ENCODE data around the gene TP53TG3C.
"Not testable (repeated sequence)": the region's sequence is repeated elsewhere in the genome, so short reads cannot be mapped to it uniquely, and the experiment has no call there.

Gene TP53TG3C, protein sequence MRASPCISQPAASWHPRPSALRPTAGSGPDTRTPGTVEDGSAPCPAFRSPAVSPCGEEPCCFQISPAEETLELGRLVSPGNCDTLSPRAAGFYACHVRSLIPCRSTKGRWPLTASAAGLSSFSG

DNA sequence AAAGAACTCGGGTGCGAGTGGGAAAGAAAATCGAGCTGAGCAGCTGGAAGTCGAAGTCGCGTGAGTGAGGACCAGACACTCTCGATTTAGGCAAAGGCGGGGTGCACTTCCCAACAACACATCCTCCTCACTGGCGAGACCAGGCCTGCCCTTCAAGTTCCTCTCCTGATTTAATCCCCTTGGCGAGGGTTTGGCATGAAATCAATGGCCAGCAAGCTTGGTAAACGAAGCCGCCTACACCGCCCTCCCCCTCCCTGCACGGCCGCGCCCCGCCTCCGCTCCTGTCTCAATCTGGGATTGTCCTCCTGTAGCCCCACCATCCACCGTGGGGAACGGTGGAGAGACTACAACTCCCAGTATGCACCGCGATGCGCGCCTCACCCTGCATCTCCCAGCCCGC is at the start of gene TP53TG3C:
Gene TP53TG3C (plus strand): TSS at position 301 of the 400 bp plus-strand sequence. CDS start 68 bp downstream, at position 369.
- TF ChIP-seq, protein P1, sequence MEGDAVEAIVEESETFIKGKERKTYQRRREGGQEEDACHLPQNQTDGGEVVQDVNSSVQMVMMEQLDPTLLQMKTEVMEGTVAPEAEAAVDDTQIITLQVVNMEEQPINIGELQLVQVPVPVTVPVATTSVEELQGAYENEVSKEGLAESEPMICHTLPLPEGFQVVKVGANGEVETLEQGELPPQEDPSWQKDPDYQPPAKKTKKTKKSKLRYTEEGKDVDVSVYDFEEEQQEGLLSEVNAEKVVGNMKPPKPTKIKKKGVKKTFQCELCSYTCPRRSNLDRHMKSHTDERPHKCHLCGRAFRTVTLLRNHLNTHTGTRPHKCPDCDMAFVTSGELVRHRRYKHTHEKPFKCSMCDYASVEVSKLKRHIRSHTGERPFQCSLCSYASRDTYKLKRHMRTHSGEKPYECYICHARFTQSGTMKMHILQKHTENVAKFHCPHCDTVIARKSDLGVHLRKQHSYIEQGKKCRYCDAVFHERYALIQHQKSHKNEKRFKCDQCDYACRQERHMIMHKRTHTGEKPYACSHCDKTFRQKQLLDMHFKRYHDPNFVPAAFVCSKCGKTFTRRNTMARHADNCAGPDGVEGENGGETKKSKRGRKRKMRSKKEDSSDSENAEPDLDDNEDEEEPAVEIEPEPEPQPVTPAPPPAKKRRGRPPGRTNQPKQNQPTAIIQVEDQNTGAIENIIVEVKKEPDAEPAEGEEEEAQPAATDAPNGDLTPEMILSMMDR (IDR thresholded peaks at IDR 0.05) = not testable (repeated sequence)

Data from LNCAP (cell line).